Subcutaneous adipose tissue (tissue), 4 donors: Measurements from ENCODE around the gene PSEN1. TPM values are rescaled to one million over a fixed set of nuclear protein-coding genes. Genes with fewer than 3 reads are reported as not detected.

Experiments used
- total RNA-seq, 4 donors: library from RNA; depleted of rRNA; stranded (reverse); fragments of >200 nt; gene quantifications; one replicate each; pipeline ENCODE4 v1.1.0, GENCODE V29; 2016
- TF ChIP-seq, protein P1 (sequence below): fragments of 450-650 bp; IDR thresholded peaks from one replicate; pipeline ENCODE4 v1.5.1; 2016; ENCODE audit warnings: low read depth, mild to moderate bottlenecking, control low read depth, antibody characterized with exemption, moderate library complexity

Gene PSEN1
- total RNA-seq, 4 donors from 2014 or later: 58.4 to 87.5 (median 69.9) TPM

GRCh38 chr14:73240816-73241480, 104.6 kb downstream of the PSEN1 start:
- TF ChIP-seq, protein P1, sequence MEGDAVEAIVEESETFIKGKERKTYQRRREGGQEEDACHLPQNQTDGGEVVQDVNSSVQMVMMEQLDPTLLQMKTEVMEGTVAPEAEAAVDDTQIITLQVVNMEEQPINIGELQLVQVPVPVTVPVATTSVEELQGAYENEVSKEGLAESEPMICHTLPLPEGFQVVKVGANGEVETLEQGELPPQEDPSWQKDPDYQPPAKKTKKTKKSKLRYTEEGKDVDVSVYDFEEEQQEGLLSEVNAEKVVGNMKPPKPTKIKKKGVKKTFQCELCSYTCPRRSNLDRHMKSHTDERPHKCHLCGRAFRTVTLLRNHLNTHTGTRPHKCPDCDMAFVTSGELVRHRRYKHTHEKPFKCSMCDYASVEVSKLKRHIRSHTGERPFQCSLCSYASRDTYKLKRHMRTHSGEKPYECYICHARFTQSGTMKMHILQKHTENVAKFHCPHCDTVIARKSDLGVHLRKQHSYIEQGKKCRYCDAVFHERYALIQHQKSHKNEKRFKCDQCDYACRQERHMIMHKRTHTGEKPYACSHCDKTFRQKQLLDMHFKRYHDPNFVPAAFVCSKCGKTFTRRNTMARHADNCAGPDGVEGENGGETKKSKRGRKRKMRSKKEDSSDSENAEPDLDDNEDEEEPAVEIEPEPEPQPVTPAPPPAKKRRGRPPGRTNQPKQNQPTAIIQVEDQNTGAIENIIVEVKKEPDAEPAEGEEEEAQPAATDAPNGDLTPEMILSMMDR: no peak

GRCh38 chr14:73241481-73242165, 105.3 kb downstream of the PSEN1 start:
- TF ChIP-seq, protein P1: no peak

GRCh38 chr14:73242357-73242901, 106.1 kb downstream of the PSEN1 start:
- TF ChIP-seq, protein P1: no peak

GRCh38 chr14:73243341-73243740, 107.0 kb downstream of the PSEN1 start:
- TF ChIP-seq, protein P1: no peak

DNA sequence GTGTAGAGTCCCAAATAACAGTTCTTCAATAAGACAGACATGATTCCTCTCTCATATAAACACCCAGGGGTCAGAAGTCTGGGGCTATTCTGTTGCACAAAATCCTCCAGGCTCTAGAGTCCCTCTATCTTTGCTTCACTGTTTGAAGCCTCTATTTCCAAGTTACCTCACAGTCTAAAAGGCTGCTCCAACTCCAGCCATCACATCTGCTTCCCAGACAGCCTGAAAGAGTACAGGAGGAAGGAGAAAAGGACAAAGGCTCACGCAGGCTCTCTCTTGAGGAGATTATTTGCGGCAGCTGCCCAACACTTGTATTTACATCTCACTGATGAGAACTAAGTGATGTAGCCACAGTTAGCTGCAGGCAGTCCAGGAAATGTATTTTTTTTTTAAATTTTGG, 107.4 kb downstream of the PSEN1 start:
- TF ChIP-seq, protein P1: no peak

DNA sequence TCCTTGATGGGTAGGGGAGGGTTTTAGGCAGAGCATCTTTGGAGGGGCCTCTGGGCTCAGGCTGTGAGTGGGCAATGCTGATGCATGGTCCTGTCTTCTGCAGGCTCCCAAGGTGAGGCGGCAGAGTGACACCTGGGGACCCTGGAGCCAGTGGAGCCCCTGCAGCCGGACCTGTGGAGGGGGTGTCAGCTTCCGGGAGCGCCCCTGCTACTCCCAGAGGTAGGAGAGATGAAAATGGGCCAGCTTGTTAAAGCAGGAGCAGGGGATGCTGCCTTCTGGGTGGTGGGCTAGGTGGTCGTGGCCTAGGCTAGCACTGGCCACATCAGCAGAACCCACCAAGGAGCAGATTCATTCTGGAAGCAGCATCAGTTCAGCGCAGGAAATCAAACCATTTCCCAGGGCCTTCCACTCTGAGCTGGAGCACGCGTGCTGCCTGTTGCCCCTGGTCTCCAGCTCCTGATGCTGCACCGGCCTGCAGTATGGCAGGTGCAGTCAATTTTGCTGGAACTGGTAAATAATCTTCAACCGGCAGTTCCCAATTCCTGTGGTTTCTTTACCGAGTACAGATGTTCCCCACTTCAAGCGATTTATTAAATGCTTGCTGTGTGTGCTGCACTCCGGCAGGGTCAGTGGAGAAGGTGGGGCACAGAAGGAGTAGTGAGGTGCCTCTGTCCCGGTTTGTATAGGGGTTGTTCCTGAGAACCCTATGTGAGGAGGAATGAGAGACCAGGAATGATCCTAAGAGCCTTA, 108.4 kb downstream of the PSEN1 start:
- TF ChIP-seq, protein P1: no peak
